ENCODE results near the gene PRR30.
"Not testable (repeated sequence)": the region's sequence is repeated elsewhere in the genome, so short reads cannot be mapped to it uniquely, and the experiment has no call there.

PRR30 gene

GRCh38 chr2:27127883-27128667 lies 11.1 kb downstream of the PRR30 start:
- DNase-seq = no peak

GRCh38 chr2:27126252-27126710 lies 12.9 kb downstream of the PRR30 start:
- no peak for DNase-seq

GRCh38 chr2:27125104-27125503 lies 14.1 kb downstream of the PRR30 start:
- DNase-seq = no peak

GRCh38 chr2:27123302-27124150 lies 15.7 kb downstream of the PRR30 start, which contains the start of gene ABHD1:
ABHD1 (plus strand) TSS chr2:27123815; CDS start chr2:27123949, 134 bp downstream.
- peak; percentile 74 for DNase-seq

GRCh38 chr2:27122791-27123190 lies 16.4 kb downstream of the PRR30 start:
- no peak for DNase-seq

- DNase-seq = no peak
These were observed 17.3 kb downstream of the PRR30 start for GRCh38 chr2:27121906-27122305.

- not testable (repeated sequence) for DNase-seq
These were observed 19.9 kb downstream of the PRR30 start for GRCh38 chr2:27119330-27119670.

GRCh38 chr2:27118525-27119329 lies 20.5 kb downstream of the PRR30 start, which contains the start of gene CGREF1:
CGREF1 (minus strand) TSS chr2:27119128; CDS start chr2:27104366, 14,762 bp downstream.
- no peak for DNase-seq

GRCh38 chr2:27117995-27118524 lies 21.1 kb downstream of the PRR30 start:
- no peak for DNase-seq

GRCh38 chr2:27115519-27115918 lies 23.7 kb downstream of the PRR30 start:
- no peak for DNase-seq

- not testable (repeated sequence) for DNase-seq
These were observed 27.7 kb downstream of the PRR30 start for GRCh38 chr2:27111392-27112078.

- DNase-seq = not testable (repeated sequence)
These were observed 28.4 kb downstream of the PRR30 start for GRCh38 chr2:27110603-27111352.

- no peak for DNase-seq
These were observed 30.1 kb downstream of the PRR30 start for GRCh38 chr2:27109083-27109482.

GRCh38 chr2:27108221-27108620 lies 31.0 kb downstream of the PRR30 start:
- DNase-seq = no peak

GRCh38 chr2:27105981-27106380 lies 33.2 kb downstream of the PRR30 start:
- DNase-seq = no peak

- no peak for DNase-seq
These were observed 36.9 kb downstream of the PRR30 start for GRCh38 chr2:27102329-27102728.

- DNase-seq = no peak
These were observed 39.2 kb downstream of the PRR30 start for GRCh38 chr2:27100036-27100435.

GRCh38 chr2:27099334-27099955 lies 39.8 kb downstream of the PRR30 start:
- no peak for DNase-seq

- DNase-seq = no peak
These were observed 41.9 kb downstream of the PRR30 start for GRCh38 chr2:27097341-27097740.

GRCh38 chr2:27096748-27097297 lies 42.4 kb downstream of the PRR30 start:
- DNase-seq = no peak
